ENCODE data around the gene SLC35E4. TPM values are rescaled to one million over a fixed set of nuclear protein-coding genes. Genes with fewer than 3 reads are reported as not detected.

SLC35E4 gene
- total RNA-seq, 2 experiments from 2014 or later, result 3.8 to 5.0 TPM

- Mint-ChIP-seq H3K27me3 (no peaks in the 10 kb centered on the region), H3K27ac (no peak overlapping the region), H3K4me1 (peaks cover 39% of the 10 kb centered on the region), H3K4me3 (no peak overlapping the region), H3K36me3 (no peaks in the 10 kb centered on the region), H3K9me3 (ENCODE audit: low read depth) (no peaks in the 10 kb centered on the region)
- CTCF ChIA-PET, result interaction anchor here (0.8 to 3.5 kb wide), 2 partner anchors 12 kb away, joined by 3 to 15 read pairs; no protein-coding TSS in a partner anchor
- ATAC-seq (no peak), DNase-seq (no peak)
Observed at GRCh38 chr22:30646518-30647160, 11.1 kb downstream of the SLC35E4 start.

- H3K36me3 Mint-ChIP-seq, result no peaks in the 10 kb centered on the region
- H3K27me3 Mint-ChIP-seq, result no peaks in the 10 kb centered on the region
- no peaks in the 10 kb centered on the region for H3K9me3 Mint-ChIP-seq (ENCODE audit: low read depth)
- H3K4me1 Mint-ChIP-seq, result peaks cover 44% of the 10 kb centered on the region
- no peak overlapping the region for H3K27ac Mint-ChIP-seq
- no peak overlapping the region for H3K4me3 Mint-ChIP-seq
- DNase-seq (no peak), ATAC-seq (no peak)
- CTCF ChIA-PET, result interaction anchor here (0.8 to 1.0 kb wide), 2 partner anchors 13 to 108 kb away, joined by 3 read pairs; no protein-coding TSS in a partner anchor
Observed at GRCh38 chr22:30647536-30647935, 12.0 kb downstream of the SLC35E4 start.

DNA sequence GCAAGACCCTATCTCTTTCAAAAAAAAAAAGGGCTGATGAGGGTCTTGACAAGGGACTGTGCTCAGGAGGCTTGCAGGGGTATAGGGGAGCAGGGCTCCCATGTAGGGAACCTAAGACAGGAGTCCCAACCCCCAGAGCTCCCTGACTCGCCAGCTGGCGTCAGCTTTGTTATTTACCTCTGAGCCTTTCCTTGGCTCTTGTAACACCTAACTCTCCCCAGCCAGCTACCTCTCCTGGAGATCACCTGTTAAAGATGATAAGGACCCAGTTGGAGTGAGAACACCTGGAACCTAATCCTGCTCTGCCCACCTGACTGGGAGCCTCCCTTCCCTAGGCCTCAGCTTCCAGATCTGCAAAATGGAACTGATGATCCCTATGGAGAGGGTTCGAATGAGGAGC, 13.2 kb downstream of the SLC35E4 start:
- Mint-ChIP-seq H3K4me3 (no peak overlapping the region), H3K36me3 (peaks cover 1% of the 10 kb centered on the region), H3K27ac (peak overlapping the region; percentile 86), H3K4me1 (peaks cover 38% of the 10 kb centered on the region), H3K9me3 (ENCODE audit: low read depth) (no peaks in the 10 kb centered on the region), H3K27me3 (no peaks in the 10 kb centered on the region)
- DNase-seq, result no peak
- ATAC-seq, result no peak
- CTCF ChIA-PET, result interaction anchor here (0.6 to 4.1 kb wide), 6 partner anchors 8 to 142 kb away, joined by 3 to 36 read pairs (median 5); partner anchors contain the start of genes DUSP18 and SLC35E4

GRCh38 chr22:30649430-30650007, 13.9 kb downstream of the SLC35E4 start:
- Mint-ChIP-seq H3K27me3 (no peaks in the 10 kb centered on the region), H3K4me3 (no peak overlapping the region), H3K27ac (peak overlapping the region; percentile 86), H3K9me3 (ENCODE audit: low read depth) (no peaks in the 10 kb centered on the region), H3K36me3 (peaks cover 1% of the 10 kb centered on the region), H3K4me1 (peaks cover 31% of the 10 kb centered on the region)
- DNase-seq (peak; percentile 90), ATAC-seq (peak; percentile 100)
- CTCF ChIA-PET, result interaction anchor here (0.6 to 4.1 kb wide), 11 partner anchors 9 to 436 kb away, joined by 3 to 36 read pairs (median 4); partner anchors contain the start of genes DUSP18 and SLC35E4

- ATAC-seq (no peak), DNase-seq (no peak)
- CTCF ChIA-PET, result interaction anchor here (1.0 to 4.1 kb wide), 6 partner anchors 11 to 95 kb away, joined by 4 to 36 read pairs (median 4); partner anchors contain the start of genes DUSP18 and SLC35E4
- peaks cover 1% of the 10 kb centered on the region for H3K36me3 Mint-ChIP-seq
- no peaks in the 10 kb centered on the region for H3K27me3 Mint-ChIP-seq
- peak overlapping the region; percentile 56 for H3K27ac Mint-ChIP-seq
- no peak overlapping the region for H3K4me3 Mint-ChIP-seq
- H3K9me3 Mint-ChIP-seq (ENCODE audit: low read depth), result no peaks in the 10 kb centered on the region
- peaks cover 29% of the 10 kb centered on the region for H3K4me1 Mint-ChIP-seq
Observed at GRCh38 chr22:30650508-30651116, 15.0 kb downstream of the SLC35E4 start.

DNA sequence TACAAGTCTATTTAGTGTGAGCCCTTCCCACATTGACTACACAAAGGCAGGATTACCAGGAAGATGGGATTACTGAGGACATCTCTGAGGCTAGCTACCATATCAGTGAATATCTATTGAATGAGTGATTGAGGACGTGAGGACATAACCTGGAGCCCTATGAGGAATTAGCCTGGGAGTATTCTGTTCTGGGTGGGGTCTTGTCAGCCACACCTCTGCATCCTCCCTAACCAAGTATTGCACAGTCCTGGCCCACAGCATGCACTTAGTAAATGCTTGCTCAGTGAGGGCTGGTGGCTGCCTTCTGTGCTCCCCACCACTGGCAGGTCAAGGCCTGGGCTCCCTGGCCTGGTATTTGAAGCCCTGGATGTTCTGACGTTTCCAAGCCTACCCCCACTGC, 17.3 kb downstream of the SLC35E4 start:
- no peak overlapping the region for H3K4me3 Mint-ChIP-seq
- H3K4me1 Mint-ChIP-seq, result peaks cover 27% of the 10 kb centered on the region
- no peaks in the 10 kb centered on the region for H3K27me3 Mint-ChIP-seq
- peaks cover 1% of the 10 kb centered on the region for H3K36me3 Mint-ChIP-seq
- DNase-seq (no peak), ATAC-seq (no peak)
- CTCF ChIA-PET, result no interaction called here
- H3K27ac Mint-ChIP-seq, result no peak overlapping the region
- H3K9me3 Mint-ChIP-seq (ENCODE audit: low read depth), result no peaks in the 10 kb centered on the region

DNA sequence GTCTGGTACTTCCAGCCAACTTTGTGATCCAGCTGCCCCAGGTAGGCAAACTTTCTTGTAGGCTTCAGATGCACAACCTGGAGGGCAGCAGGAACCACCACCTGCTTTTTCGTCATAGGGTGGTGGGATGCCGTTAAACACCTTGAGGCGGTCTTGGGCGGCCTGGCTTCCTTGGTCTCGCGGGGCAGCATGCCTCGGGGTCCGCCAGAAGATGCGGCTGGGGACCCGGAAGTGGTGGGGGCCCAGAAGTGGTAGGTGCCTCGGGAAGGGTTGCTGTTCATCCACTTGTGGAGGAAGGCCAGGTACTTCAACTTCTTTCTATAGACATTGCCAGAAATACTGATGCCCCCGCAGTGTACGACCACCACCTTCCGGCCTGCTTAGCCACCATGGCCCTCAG, 18.8 kb downstream of the SLC35E4 start:
- CTCF ChIA-PET, result no interaction called here
- DNase-seq, result no peak
- Mint-ChIP-seq H3K4me3 (no peak overlapping the region), H3K36me3 (peaks cover 3% of the 10 kb centered on the region), H3K27ac (no peak overlapping the region), H3K9me3 (ENCODE audit: low read depth) (no peaks in the 10 kb centered on the region), H3K4me1 (peaks cover 20% of the 10 kb centered on the region), H3K27me3 (no peaks in the 10 kb centered on the region)
- no peak for ATAC-seq

- Mint-ChIP-seq H3K4me3 (no peak overlapping the region), H3K4me1 (peaks cover 13% of the 10 kb centered on the region), H3K36me3 (peaks cover 7% of the 10 kb centered on the region), H3K27me3 (no peaks in the 10 kb centered on the region), H3K27ac (no peak overlapping the region), H3K9me3 (ENCODE audit: low read depth) (no peaks in the 10 kb centered on the region)
- no peak for ATAC-seq
- CTCF ChIA-PET, result interaction anchor here (0.7 to 1.0 kb wide), 2 partner anchors 17 to 21 kb away, joined by 3 read pairs; no protein-coding TSS in a partner anchor
- no peak for DNase-seq
Observed at GRCh38 chr22:30655532-30655931, 20.0 kb downstream of the SLC35E4 start.

- no peak overlapping the region for H3K27ac Mint-ChIP-seq
- H3K9me3 Mint-ChIP-seq (ENCODE audit: low read depth), result no peaks in the 10 kb centered on the region
- ATAC-seq (no peak), DNase-seq (no peak)
- CTCF ChIA-PET, result interaction anchor here (0.7 to 1.8 kb wide), 2 partner anchors 12 to 82 kb away, joined by 3 to 4 read pairs; no protein-coding TSS in a partner anchor
- H3K4me3 Mint-ChIP-seq, result no peak overlapping the region
- peaks cover 11% of the 10 kb centered on the region for H3K4me1 Mint-ChIP-seq
- no peaks in the 10 kb centered on the region for H3K27me3 Mint-ChIP-seq
- H3K36me3 Mint-ChIP-seq, result peaks cover 18% of the 10 kb centered on the region
Observed at GRCh38 chr22:30662040-30662439, 26.5 kb downstream of the SLC35E4 start.

DNA sequence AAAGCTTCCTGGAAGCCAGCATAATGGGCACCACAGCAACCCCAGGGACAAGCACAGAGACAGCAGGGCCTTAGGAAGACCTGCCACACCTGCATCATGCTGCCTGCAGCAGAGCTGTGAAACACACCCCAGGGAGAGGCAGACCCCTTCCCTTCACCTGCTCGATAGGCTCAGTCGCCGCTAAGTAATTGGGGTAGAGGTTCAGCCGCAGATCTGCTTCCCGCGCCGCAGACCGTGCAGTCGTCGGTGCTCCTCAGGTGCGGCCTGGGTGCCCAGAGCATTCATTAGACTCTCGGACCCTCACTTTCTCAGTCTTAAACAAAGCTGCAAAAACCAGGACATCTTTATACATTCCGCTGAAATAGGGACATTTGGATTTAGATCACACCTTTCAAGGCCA, 29.2 kb downstream of the SLC35E4 start:
- Mint-ChIP-seq H3K27ac (no peak overlapping the region), H3K27me3 (peaks cover 4% of the 10 kb centered on the region)

DNA sequence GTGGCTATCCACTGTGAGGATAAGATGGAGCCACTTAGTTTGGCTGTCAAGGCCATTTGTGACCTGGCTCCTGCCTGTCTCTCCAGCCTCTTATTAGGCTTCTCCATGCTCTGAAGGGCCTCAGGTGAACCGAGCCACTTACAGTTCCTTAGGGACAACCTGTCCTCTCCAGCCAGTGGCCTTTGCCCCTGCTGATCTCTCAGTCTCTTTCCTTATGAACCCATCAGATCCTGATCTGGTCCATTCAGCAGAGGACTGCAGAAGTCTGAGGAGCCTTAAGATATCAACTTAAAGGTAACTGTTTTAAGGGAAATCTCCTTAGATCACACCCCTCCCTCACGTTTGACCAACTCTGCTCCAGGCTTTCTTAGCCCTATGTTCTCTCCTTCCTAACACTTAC, 29.7 kb downstream of the SLC35E4 start:
- peaks cover 16% of the 10 kb centered on the region for H3K4me1 Mint-ChIP-seq
- no peak overlapping the region for H3K4me3 Mint-ChIP-seq
- CTCF ChIA-PET, result no interaction called here
- H3K27ac Mint-ChIP-seq, result no peak overlapping the region
- H3K27me3 Mint-ChIP-seq, result peaks cover 4% of the 10 kb centered on the region
- peaks cover 14% of the 10 kb centered on the region for H3K36me3 Mint-ChIP-seq
- H3K9me3 Mint-ChIP-seq (ENCODE audit: low read depth), result no peaks in the 10 kb centered on the region
- DNase-seq, result no peak
- ATAC-seq, result no peak

More for the DNA sequence above, 29.2 kb downstream of the SLC35E4 start:
- peaks cover 14% of the 10 kb centered on the region for H3K36me3 Mint-ChIP-seq
- DNase-seq (no peak), ATAC-seq (no peak)
- no peaks in the 10 kb centered on the region for H3K9me3 Mint-ChIP-seq (ENCODE audit: low read depth)
- CTCF ChIA-PET, result no interaction called here
- no peak overlapping the region for H3K4me3 Mint-ChIP-seq
- H3K4me1 Mint-ChIP-seq, result peaks cover 16% of the 10 kb centered on the region

GRCh38 chr22:30665786-30666185, 30.2 kb downstream of the SLC35E4 start:
- CTCF ChIA-PET, result interaction anchor here (2.6 kb wide), 1 partner anchor 16 kb away, joined by 13 read pairs; no protein-coding TSS in a partner anchor
- ATAC-seq (no peak), DNase-seq (no peak)
- no peak overlapping the region for H3K4me3 Mint-ChIP-seq
- peaks cover 16% of the 10 kb centered on the region for H3K4me1 Mint-ChIP-seq
- H3K36me3 Mint-ChIP-seq, result peaks cover 12% of the 10 kb centered on the region
- H3K27me3 Mint-ChIP-seq, result peaks cover 4% of the 10 kb centered on the region
- no peaks in the 10 kb centered on the region for H3K9me3 Mint-ChIP-seq (ENCODE audit: low read depth)
- no peak overlapping the region for H3K27ac Mint-ChIP-seq

GRCh38 chr22:30667107-30667493, 31.5 kb downstream of the SLC35E4 start:
- H3K4me3 Mint-ChIP-seq, result peak overlapping the region; percentile 98
- H3K9me3 Mint-ChIP-seq (ENCODE audit: low read depth), result no peaks in the 10 kb centered on the region
- H3K4me1 Mint-ChIP-seq, result peaks cover 16% of the 10 kb centered on the region
- peaks cover 12% of the 10 kb centered on the region for H3K36me3 Mint-ChIP-seq
- peak overlapping the region; percentile 86 for H3K27ac Mint-ChIP-seq
- peaks cover 4% of the 10 kb centered on the region for H3K27me3 Mint-ChIP-seq
- ATAC-seq (no peak), DNase-seq (no peak)
- CTCF ChIA-PET, result interaction anchor here (0.6 to 4.1 kb wide), 3 partner anchors 17 to 1026 kb away, joined by 4 to 17 read pairs (median 13); partner anchors contain the start of gene SLC35E4

Data from activated CD8-positive, alpha-beta memory T cell treated with anti-CD3 and anti-CD28 coated beads, Interleukin-2, amount 10 ng/mL, durations not matched to agents 7 days and 5 days (primary cell).